ENCODE measurements around the gene PFN3.

PFN3 gene

GRCh38 chr5:177404641-177405179, 4.2 kb upstream of the PFN3 start:
- no peaks in the 10 kb centered on the region for H3K9me3 ChIP-seq (ENCODE audit: control insufficient read depth, insufficient read depth, low read length)
- H4K20me1 ChIP-seq (ENCODE audit: control insufficient read depth, insufficient read depth, low read depth, low read length): no peaks in the 10 kb centered on the region
- peak overlapping the region; percentile 69 for H3K4me3 ChIP-seq (ENCODE audit: low read length)
- H3K4me1 ChIP-seq (ENCODE audit: control insufficient read depth, low read length): peaks cover 31% of the 10 kb centered on the region
- H3K27ac ChIP-seq (ENCODE audit: low read depth, low read length): no peak overlapping the region
- H3F3A ChIP-seq (ENCODE audit: control insufficient read depth, insufficient read depth): peaks cover 3% of the 10 kb centered on the region
- H3K36me3 ChIP-seq (ENCODE audit: control insufficient read depth, low read length): no peaks in the 10 kb centered on the region
- H3K9me2 ChIP-seq (replicated peaks; ENCODE audit: control insufficient read depth, low read length): no peaks in the 10 kb centered on the region
- peak overlapping the region; percentile 78 for H3K4me2 ChIP-seq (ENCODE audit: low read length)
- TF ChIP-seq EZH2phosphoT487 (IDR thresholded peaks at IDR 0.05; ENCODE audit: borderline replicate concordance, low read length): no peak
- no peak for TF ChIP-seq CTCF (IDR thresholded peaks at IDR 0.05; ENCODE audit: low read depth, low read length, poor library complexity, severe bottlenecking)
- peaks cover 35% of the 10 kb centered on the region for H3K27me3 ChIP-seq (ENCODE audit: control insufficient read depth, low read length)
- no peaks in the 10 kb centered on the region for H3K79me2 ChIP-seq (ENCODE audit: control insufficient read depth, low read length)

- Histone ChIP-seq H3K9me2 (replicated peaks; ENCODE audit: control insufficient read depth, low read length) (no peaks in the 10 kb centered on the region), H3K79me2 (ENCODE audit: control insufficient read depth, low read length) (no peaks in the 10 kb centered on the region), H3K4me2 (ENCODE audit: low read length) (peak overlapping the region; percentile 78), H3K27me3 (ENCODE audit: control insufficient read depth, low read length) (peaks cover 35% of the 10 kb centered on the region), H3K36me3 (ENCODE audit: control insufficient read depth, low read length) (no peaks in the 10 kb centered on the region), H3F3A (ENCODE audit: control insufficient read depth, insufficient read depth) (peaks cover 3% of the 10 kb centered on the region), H3K4me1 (ENCODE audit: control insufficient read depth, low read length) (peaks cover 31% of the 10 kb centered on the region), H3K4me3 (ENCODE audit: low read length) (peak overlapping the region; percentile 69), H3K9me3 (ENCODE audit: control insufficient read depth, insufficient read depth, low read length) (no peaks in the 10 kb centered on the region), H4K20me1 (ENCODE audit: control insufficient read depth, insufficient read depth, low read depth, low read length) (no peaks in the 10 kb centered on the region), H3K27ac (ENCODE audit: low read depth, low read length) (no peak overlapping the region)
- TF ChIP-seq EZH2phosphoT487 (IDR thresholded peaks at IDR 0.05; ENCODE audit: borderline replicate concordance, low read length) (no peak), CTCF (IDR thresholded peaks at IDR 0.05; ENCODE audit: low read depth, low read length, poor library complexity, severe bottlenecking) (peak; percentile 67)
Observed at GRCh38 chr5:177403792-177404640, 3.6 kb upstream of the PFN3 start.

- Histone ChIP-seq H3K36me3 (ENCODE audit: control insufficient read depth, low read length) (no peaks in the 10 kb centered on the region), H3K27me3 (ENCODE audit: control insufficient read depth, low read length) (peaks cover 35% of the 10 kb centered on the region), H3K9me3 (ENCODE audit: control insufficient read depth, insufficient read depth, low read length) (no peaks in the 10 kb centered on the region), H3K27ac (ENCODE audit: low read depth, low read length) (no peak overlapping the region), H3K4me1 (ENCODE audit: control insufficient read depth, low read length) (peaks cover 31% of the 10 kb centered on the region), H3K4me3 (ENCODE audit: low read length) (peak overlapping the region; percentile 69), H4K20me1 (ENCODE audit: control insufficient read depth, insufficient read depth, low read depth, low read length) (no peaks in the 10 kb centered on the region), H3K9me2 (replicated peaks; ENCODE audit: control insufficient read depth, low read length) (no peaks in the 10 kb centered on the region), H3K4me2 (ENCODE audit: low read length) (peak overlapping the region; percentile 78), H3F3A (ENCODE audit: control insufficient read depth, insufficient read depth) (peaks cover 3% of the 10 kb centered on the region), H3K79me2 (ENCODE audit: control insufficient read depth, low read length) (no peaks in the 10 kb centered on the region)
- TF ChIP-seq CTCF (IDR thresholded peaks at IDR 0.05; ENCODE audit: low read depth, low read length, poor library complexity, severe bottlenecking): no peak
- TF ChIP-seq EZH2phosphoT487 (IDR thresholded peaks at IDR 0.05; ENCODE audit: borderline replicate concordance, low read length): no peak
Observed at GRCh38 chr5:177403102-177403791, 2.8 kb upstream of the PFN3 start.

Data from DOHH2 (cell line).